ENCODE measurements around the gene USP34. TPM values are rescaled to one million over a fixed set of nuclear protein-coding genes. Genes with fewer than 3 reads are reported as not detected.
"Not testable (repeated sequence)": the region's sequence is repeated elsewhere in the genome, so short reads cannot be mapped to it uniquely, and the experiment has no call there.

The USP34 gene
- total RNA-seq, 1 experiment from 2014 or later: 91.4 TPM

DNA sequence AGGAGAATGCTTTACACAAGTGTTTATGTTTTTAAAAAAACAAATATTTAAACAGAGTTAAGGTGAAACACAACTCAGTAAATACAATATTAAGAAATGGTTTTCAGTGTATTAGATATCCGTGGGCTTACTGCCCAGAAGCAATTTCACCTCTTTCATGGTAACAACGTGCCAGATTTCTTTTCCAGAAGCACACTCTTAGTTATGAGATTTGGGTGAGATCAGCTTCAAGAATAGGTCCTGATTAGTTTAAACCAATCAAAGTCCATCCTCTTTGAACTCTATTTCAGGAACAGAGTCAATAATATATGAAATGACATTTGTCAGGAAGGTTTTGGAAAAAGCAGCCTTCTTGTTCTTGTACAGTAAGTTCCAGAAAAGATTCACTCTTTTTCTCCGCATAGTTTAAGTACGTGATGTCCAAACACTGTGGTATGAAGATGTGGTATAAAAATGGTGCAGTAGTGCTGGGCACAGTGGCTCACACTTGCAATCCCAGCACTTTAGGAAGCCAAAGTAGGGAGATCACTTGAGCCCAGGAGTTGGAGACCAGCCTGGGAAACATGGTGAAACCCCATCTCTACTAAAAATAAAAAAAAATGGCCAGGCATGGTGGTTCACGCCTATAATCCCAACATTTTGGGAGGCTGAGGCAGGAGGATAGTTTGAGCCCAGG, 14.7 kb downstream of the USP34 start:
- ChIA-PET POLR2A (no interaction called here), CTCF (no interaction called here)
- no peak for DNase-seq (ENCODE audit: low read depth, low spot score)
- Histone ChIP-seq H3K4me1 (ENCODE audit: control insufficient read depth, insufficient read depth, low read length) (peaks cover 4% of the 10 kb centered on the region; the same call in 1 of the 2 replicates), H3K27ac (ENCODE audit: low read length) (no peak overlapping the region), H3K9me3 (ENCODE audit: control insufficient read depth, insufficient read depth, low read depth, low read length) (no peaks in the 10 kb centered on the region), H3K36me3 (ENCODE audit: control insufficient read depth, insufficient read depth, low read length) (no peaks in the 10 kb centered on the region), H3K4me3 (ENCODE audit: low read depth in 2 of 2, low read length in 2 of 2) (no peak overlapping the region), H3K27me3 (ENCODE audit: control insufficient read depth, insufficient read depth, low read length) (no peaks in the 10 kb centered on the region)
- intact Hi-C loops (cut with micrococcal nuclease; ENCODE audit: unreplicated experiment) (no loop called here), in situ Hi-C loops (cut with HindIII; ENCODE audit: low pct_unique_long_range_greater_than_20kb, low sequenced_read_pairs) (no loop called here)
- BruUV-seq (replicated peaks): no TSS peak
- TF ChIP-seq, protein P1, sequence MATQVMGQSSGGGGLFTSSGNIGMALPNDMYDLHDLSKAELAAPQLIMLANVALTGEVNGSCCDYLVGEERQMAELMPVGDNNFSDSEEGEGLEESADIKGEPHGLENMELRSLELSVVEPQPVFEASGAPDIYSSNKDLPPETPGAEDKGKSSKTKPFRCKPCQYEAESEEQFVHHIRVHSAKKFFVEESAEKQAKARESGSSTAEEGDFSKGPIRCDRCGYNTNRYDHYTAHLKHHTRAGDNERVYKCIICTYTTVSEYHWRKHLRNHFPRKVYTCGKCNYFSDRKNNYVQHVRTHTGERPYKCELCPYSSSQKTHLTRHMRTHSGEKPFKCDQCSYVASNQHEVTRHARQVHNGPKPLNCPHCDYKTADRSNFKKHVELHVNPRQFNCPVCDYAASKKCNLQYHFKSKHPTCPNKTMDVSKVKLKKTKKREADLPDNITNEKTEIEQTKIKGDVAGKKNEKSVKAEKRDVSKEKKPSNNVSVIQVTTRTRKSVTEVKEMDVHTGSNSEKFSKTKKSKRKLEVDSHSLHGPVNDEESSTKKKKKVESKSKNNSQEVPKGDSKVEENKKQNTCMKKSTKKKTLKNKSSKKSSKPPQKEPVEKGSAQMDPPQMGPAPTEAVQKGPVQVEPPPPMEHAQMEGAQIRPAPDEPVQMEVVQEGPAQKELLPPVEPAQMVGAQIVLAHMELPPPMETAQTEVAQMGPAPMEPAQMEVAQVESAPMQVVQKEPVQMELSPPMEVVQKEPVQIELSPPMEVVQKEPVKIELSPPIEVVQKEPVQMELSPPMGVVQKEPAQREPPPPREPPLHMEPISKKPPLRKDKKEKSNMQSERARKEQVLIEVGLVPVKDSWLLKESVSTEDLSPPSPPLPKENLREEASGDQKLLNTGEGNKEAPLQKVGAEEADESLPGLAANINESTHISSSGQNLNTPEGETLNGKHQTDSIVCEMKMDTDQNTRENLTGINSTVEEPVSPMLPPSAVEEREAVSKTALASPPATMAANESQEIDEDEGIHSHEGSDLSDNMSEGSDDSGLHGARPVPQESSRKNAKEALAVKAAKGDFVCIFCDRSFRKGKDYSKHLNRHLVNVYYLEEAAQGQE (IDR thresholded peaks at IDR 0.05; ENCODE audit: insufficient read depth in 1 of 2, low read depth in 2 of 2, low read length in 1 of 2): no peak
- TF ChIP-seq, protein P2, sequence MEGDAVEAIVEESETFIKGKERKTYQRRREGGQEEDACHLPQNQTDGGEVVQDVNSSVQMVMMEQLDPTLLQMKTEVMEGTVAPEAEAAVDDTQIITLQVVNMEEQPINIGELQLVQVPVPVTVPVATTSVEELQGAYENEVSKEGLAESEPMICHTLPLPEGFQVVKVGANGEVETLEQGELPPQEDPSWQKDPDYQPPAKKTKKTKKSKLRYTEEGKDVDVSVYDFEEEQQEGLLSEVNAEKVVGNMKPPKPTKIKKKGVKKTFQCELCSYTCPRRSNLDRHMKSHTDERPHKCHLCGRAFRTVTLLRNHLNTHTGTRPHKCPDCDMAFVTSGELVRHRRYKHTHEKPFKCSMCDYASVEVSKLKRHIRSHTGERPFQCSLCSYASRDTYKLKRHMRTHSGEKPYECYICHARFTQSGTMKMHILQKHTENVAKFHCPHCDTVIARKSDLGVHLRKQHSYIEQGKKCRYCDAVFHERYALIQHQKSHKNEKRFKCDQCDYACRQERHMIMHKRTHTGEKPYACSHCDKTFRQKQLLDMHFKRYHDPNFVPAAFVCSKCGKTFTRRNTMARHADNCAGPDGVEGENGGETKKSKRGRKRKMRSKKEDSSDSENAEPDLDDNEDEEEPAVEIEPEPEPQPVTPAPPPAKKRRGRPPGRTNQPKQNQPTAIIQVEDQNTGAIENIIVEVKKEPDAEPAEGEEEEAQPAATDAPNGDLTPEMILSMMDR (IDR thresholded peaks at IDR 0.05): no peak
- TF ChIP-seq SIN3A (IDR thresholded peaks at IDR 0.05; ENCODE audit: borderline replicate concordance, insufficient read depth, low read depth, low read length) (no peak), TCF7L2 (IDR thresholded peaks at IDR 0.05; ENCODE audit: low read depth, low read length) (no peak), POLR2AphosphoS5 (IDR thresholded peaks at IDR 0.05; ENCODE audit: low read depth, low read length) (no peak)
- ATAC-seq: no peak

DNA sequence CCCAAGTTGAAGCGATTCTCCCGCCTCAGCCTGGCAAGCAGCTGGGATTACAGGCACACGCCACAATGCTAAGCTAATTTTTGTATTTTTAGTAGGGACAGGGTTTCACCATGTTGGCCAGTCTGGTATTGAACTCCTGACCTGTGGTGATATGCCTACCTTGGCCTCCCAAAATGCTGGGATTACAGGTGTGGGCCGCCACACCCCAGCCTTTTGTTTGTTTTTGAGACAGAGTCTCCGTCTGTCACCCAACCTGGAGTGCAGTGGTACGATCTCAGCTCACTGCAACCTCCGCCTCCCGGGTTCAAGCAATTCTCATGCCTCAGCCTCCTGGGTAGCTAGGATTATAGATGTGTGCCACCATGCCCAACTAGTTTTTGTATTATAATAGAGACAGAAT, 15.9 kb downstream of the USP34 start:
- H3K36me3 ChIP-seq (ENCODE audit: control insufficient read depth, insufficient read depth, low read length); H3K27me3 ChIP-seq (ENCODE audit: control insufficient read depth, insufficient read depth, low read length); ATAC-seq; POLR2A ChIA-PET; CTCF ChIA-PET; H3K9me3 ChIP-seq (ENCODE audit: control insufficient read depth, insufficient read depth, low read depth, low read length); H3K4me3 ChIP-seq (ENCODE audit: low read depth in 2 of 2, low read length in 2 of 2); BruUV-seq (replicated peaks); H3K4me1 ChIP-seq (ENCODE audit: control insufficient read depth, insufficient read depth, low read length); in situ Hi-C loops (cut with HindIII; ENCODE audit: low pct_unique_long_range_greater_than_20kb, low sequenced_read_pairs); intact Hi-C loops (cut with micrococcal nuclease; ENCODE audit: unreplicated experiment); DNase-seq (ENCODE audit: low read depth, low spot score); H3K27ac ChIP-seq (ENCODE audit: low read length): not testable (repeated sequence)

DNA sequence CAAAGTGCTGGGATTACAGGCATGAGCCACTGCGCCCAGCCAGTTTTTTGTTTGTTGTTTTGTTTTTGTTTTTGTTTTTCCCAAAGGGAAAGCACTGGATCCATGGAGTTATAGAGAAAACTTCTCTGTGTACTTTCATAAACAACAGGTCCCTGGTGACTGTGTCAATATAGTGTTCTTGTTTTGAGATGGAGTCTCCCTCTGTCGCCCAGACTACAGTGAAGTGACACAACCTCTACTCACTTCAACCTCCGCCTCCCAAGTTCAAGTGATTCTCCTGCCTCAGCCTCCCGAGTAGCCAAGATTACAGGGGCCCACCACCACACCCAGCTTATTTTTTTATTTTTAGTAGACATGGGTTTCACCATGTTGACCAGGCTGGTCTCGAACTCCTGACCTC, 16.5 kb downstream of the USP34 start:
- TF ChIP-seq TCF7L2 (IDR thresholded peaks at IDR 0.05; ENCODE audit: low read depth, low read length): no peak
- Histone ChIP-seq H3K27ac (ENCODE audit: low read length) (no peak overlapping the region), H3K9me3 (ENCODE audit: control insufficient read depth, insufficient read depth, low read depth, low read length) (no peaks in the 10 kb centered on the region), H3K4me3 (ENCODE audit: low read depth in 2 of 2, low read length in 2 of 2) (no peak overlapping the region), H3K4me1 (ENCODE audit: control insufficient read depth, insufficient read depth, low read length) (no peaks in the 10 kb centered on the region; the same call in 1 of the 2 replicates), H3K27me3 (ENCODE audit: control insufficient read depth, insufficient read depth, low read length) (no peaks in the 10 kb centered on the region), H3K36me3 (ENCODE audit: control insufficient read depth, insufficient read depth, low read length) (no peaks in the 10 kb centered on the region)
- intact Hi-C loops (cut with micrococcal nuclease; ENCODE audit: unreplicated experiment) (no loop called here), in situ Hi-C loops (cut with HindIII; ENCODE audit: low pct_unique_long_range_greater_than_20kb, low sequenced_read_pairs) (no loop called here)
- no TSS peak for BruUV-seq (replicated peaks)
- ChIA-PET CTCF (no interaction called here), POLR2A (interaction anchor here (0.7 kb wide), 1 partner anchor 585 kb away, joined by 12 read pairs; no protein-coding TSS in a partner anchor)
- ATAC-seq: no peak
- no peak for DNase-seq (ENCODE audit: low read depth, low spot score)
